Keratinocyte (primary cell): ENCODE data around the gene DCAF8L2. TPM values are rescaled to one million over a fixed set of nuclear protein-coding genes. Genes with fewer than 3 reads are reported as not detected.

Experiments
- DNase-seq: peaks from one replicate; pipeline ENCODE4 v3.0.0-alpha.2; 2011; ENCODE audit warnings: low read depth, missing footprints, low spot score
- FAIRE-seq: peaks from 2 replicates; lab custom pipeline; 2011; peaks lifted over from hg19 to GRCh38; lab: Jason Lieb, UNC
- H2AFZ ChIP-seq: 2 replicates; pipeline ENCODE4 v1.6.0; 2012; ENCODE audit warnings: low read length, control low read depth, inconsistent platforms; ENCODE audit not compliant: control insufficient read depth
- H3K27ac ChIP-seq: 2 replicates; pipeline ENCODE4 v1.5.1; 2011; ENCODE audit warnings: low read length; ENCODE audit not compliant: control insufficient read depth, insufficient read depth
- H3K27me3 ChIP-seq: 3 replicates; pipeline ENCODE4 v1.6.0; 2011; ENCODE audit warnings: low read length; ENCODE audit not compliant: control insufficient read depth, insufficient read depth; ENCODE audit errors: extremely low read depth
- H3K36me3 ChIP-seq, 2 experiments: 2 replicates in 1 of 2; 3 replicates in 1 of 2; pipeline ENCODE4 v1.5.1; 2011; ENCODE audit warnings: low read length in 2 of 2, mild to moderate bottlenecking in 1 of 2; ENCODE audit not compliant: control insufficient read depth in 2 of 2, insufficient read depth in 2 of 2; ENCODE audit errors: extremely low read depth in 1 of 2
- H3K4me1 ChIP-seq: 3 replicates; pipeline ENCODE4 v1.5.1; 2011; ENCODE audit warnings: low read length; ENCODE audit not compliant: control insufficient read depth, insufficient read depth; ENCODE audit errors: extremely low read depth
- H3K4me2 ChIP-seq: 3 replicates; pipeline ENCODE4 v1.6.0; 2011; ENCODE audit warnings: low read depth, low read length; ENCODE audit not compliant: control insufficient read depth, insufficient read depth; ENCODE audit errors: extremely low read depth
- H3K4me3 ChIP-seq, 3 experiments: fragments of 200-600 bp in 1 of 3; sonication (generic) in 1 of 3; 2 replicates in 2 of 3; 3 replicates in 1 of 3; pipeline ENCODE4 v1.5.1; 2011 to 2016; ENCODE audit warnings: low read length in 3 of 3, mild to moderate bottlenecking in 3 of 3, control low read depth in 2 of 3, inconsistent platforms in 1 of 3, low read depth in 1 of 3, mixed read lengths in 1 of 3, mixed run types in 1 of 3, moderate library complexity in 1 of 3; ENCODE audit not compliant: control insufficient read depth in 2 of 3, insufficient read depth in 2 of 3; ENCODE audit errors: extremely low read depth in 1 of 3
- H3K79me2 ChIP-seq: 2 replicates; pipeline ENCODE4 v1.6.0; 2012; ENCODE audit warnings: low read length; ENCODE audit not compliant: control insufficient read depth, insufficient read depth
- H3K9ac ChIP-seq: 3 replicates; pipeline ENCODE4 v1.6.0; 2011; ENCODE audit warnings: low read length; ENCODE audit not compliant: control insufficient read depth, insufficient read depth; ENCODE audit errors: extremely low read depth
- H3K9me1 ChIP-seq: 3 replicates; pipeline ENCODE4 v1.6.0; 2011; ENCODE audit warnings: low read length; ENCODE audit not compliant: control insufficient read depth, insufficient read depth; ENCODE audit errors: extremely low read depth
- H3K9me3 ChIP-seq: 2 replicates; pipeline ENCODE4 v1.5.1; 2012; ENCODE audit warnings: low read depth, low read length; ENCODE audit not compliant: control insufficient read depth
- H4K20me1 ChIP-seq: 3 replicates; pipeline ENCODE4 v1.6.0; 2011; ENCODE audit warnings: low read length; ENCODE audit not compliant: control insufficient read depth, insufficient read depth; ENCODE audit errors: extremely low read depth
- CTCF ChIP-seq, 3 experiments: IDR thresholded peaks in 1 of 3; conservative IDR thresholded peaks in 1 of 3; optimal IDR thresholded peaks in 1 of 3; 2 replicates in 2 of 3; 3 replicates in 1 of 3; pipeline versions ENCODE3 to v1.5.1; 2011; ENCODE audit warnings: low read length in 3 of 3, mild to moderate bottlenecking in 3 of 3, moderate library complexity in 2 of 3, control low read depth in 1 of 3, inconsistent platforms in 1 of 3; ENCODE audit not compliant: insufficient read depth in 2 of 3; ENCODE audit errors: extremely low read depth in 1 of 3
- EZH2 ChIP-seq: IDR thresholded peaks from one replicate; pipeline ENCODE4 v1.6.1; 2012; ENCODE audit warnings: inconsistent platforms, mild to moderate bottlenecking, low read length, moderate library complexity
- dilution Hi-C: fragments of 300-500 bp; cut with MboI; formaldehyde crosslinking; loops from one replicate; pipeline ENCODE4 v1.7.0; 2020; ENCODE audit warnings: low sequenced_read_pairs; ENCODE audit not compliant: extremely low pct_ligation_motif_present
- polyA plus RNA-seq, 5 experiments: library from polyadenylated mRNA; depleted of rRNA in 3 of 5; stranded (reverse) in 3 of 5; stranded (forward) in 1 of 5; unstranded in 1 of 5; fragments of >200 nt; gene quantifications; 1 replicate in 1 of 5; 2 replicates in 3 of 5; 3 replicates in 1 of 5; pipeline versions ENCODE4 v1.2.1 to v1.2.3, GENCODE V29; 2011 to 2012; ENCODE audit warnings: missing spikeins in 2 of 5, low read depth in 1 of 5, low replicate concordance in 1 of 5

Gene DCAF8L2
- polyA plus RNA-seq, 1 donor (not counting 4 experiments of a cell fraction or from before 2014, with no cell fraction given), result not detected

GRCh38 chrX:27622883-27623282, 32.7 kb downstream of the DCAF8L2 start:
- DNase-seq, result no peak
- Histone ChIP-seq H3K27me3 (no peaks in the 10 kb centered on the region), H4K20me1 (no peaks in the 10 kb centered on the region), H3K4me1 (no peaks in the 10 kb centered on the region), H2AFZ (no peak overlapping the region), H3K9me3 (no peaks in the 10 kb centered on the region), H3K36me3 (no peaks in the 10 kb centered on the region), H3K9me1 (no peaks in the 10 kb centered on the region), H3K4me3 (no peak overlapping the region), H3K27ac (no peak overlapping the region), H3K9ac (no peak overlapping the region), H3K4me2 (no peak overlapping the region), H3K79me2 (no peaks in the 10 kb centered on the region)
- dilution Hi-C loops, result no loop called here
- no peak for FAIRE-seq
- TF ChIP-seq EZH2 (no peak), CTCF (optimal IDR thresholded peaks at IDR 0.05 in 1 of 3, IDR thresholded peaks at IDR 0.05 in 1 of 3, conservative IDR thresholded peaks at IDR 0.05 in 1 of 3; ENCODE audit: extremely low read depth in 1 of 3, insufficient read depth in 2 of 3, low read length in 3 of 3) (no peak)

DNA sequence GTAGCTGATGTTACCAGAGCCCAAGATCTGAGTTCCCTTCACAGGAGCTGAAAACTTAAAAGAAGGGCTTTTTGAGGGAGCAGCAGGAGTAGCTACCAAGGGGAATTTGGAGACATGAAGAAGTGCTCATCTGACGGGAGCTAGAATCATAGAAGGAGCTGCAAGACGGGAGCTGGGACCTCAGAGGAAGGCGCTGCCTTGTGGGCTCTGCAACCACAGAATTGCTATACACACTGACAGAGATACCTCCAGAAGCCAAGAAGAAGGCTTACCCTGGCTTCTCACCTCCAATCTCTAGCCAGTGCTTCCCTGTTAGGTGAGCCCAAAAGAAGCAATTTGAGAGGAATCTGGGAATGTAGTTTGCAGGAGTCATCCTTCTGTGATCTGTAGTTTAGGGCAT, 35.9 kb downstream of the DCAF8L2 start:
- Histone ChIP-seq H3K9ac (no peak overlapping the region), H3K36me3 (no peaks in the 10 kb centered on the region), H2AFZ (no peak overlapping the region), H3K9me3 (no peaks in the 10 kb centered on the region), H3K4me3 (no peak overlapping the region), H3K4me2 (no peak overlapping the region), H3K27ac (no peak overlapping the region), H3K4me1 (no peaks in the 10 kb centered on the region), H3K79me2 (no peaks in the 10 kb centered on the region), H3K9me1 (no peaks in the 10 kb centered on the region), H3K27me3 (no peaks in the 10 kb centered on the region), H4K20me1 (no peaks in the 10 kb centered on the region)
- DNase-seq (no peak), FAIRE-seq (no peak)
- dilution Hi-C loops, result no loop called here
- no peak for TF ChIP-seq EZH2
- no peak for TF ChIP-seq CTCF (optimal IDR thresholded peaks at IDR 0.05 in 1 of 3, IDR thresholded peaks at IDR 0.05 in 1 of 3, conservative IDR thresholded peaks at IDR 0.05 in 1 of 3; ENCODE audit: extremely low read depth in 1 of 3, insufficient read depth in 2 of 3, low read length in 3 of 3)
